Measurements from ENCODE around the gene TUT1. TPM values are rescaled to one million over a fixed set of nuclear protein-coding genes. Genes with fewer than 3 reads are reported as not detected.
A peak's percentile ranks its signal among the peaks of the same experiment; 100 is the strongest.
"Not testable (repeated sequence)": the region's sequence is repeated elsewhere in the genome, so short reads cannot be mapped to it uniquely, and the experiment has no call there.

The TUT1 gene
- total and polyA plus RNA-seq, 9 donors = 5.9 to 27.3 (median 18.3) TPM

DNA sequence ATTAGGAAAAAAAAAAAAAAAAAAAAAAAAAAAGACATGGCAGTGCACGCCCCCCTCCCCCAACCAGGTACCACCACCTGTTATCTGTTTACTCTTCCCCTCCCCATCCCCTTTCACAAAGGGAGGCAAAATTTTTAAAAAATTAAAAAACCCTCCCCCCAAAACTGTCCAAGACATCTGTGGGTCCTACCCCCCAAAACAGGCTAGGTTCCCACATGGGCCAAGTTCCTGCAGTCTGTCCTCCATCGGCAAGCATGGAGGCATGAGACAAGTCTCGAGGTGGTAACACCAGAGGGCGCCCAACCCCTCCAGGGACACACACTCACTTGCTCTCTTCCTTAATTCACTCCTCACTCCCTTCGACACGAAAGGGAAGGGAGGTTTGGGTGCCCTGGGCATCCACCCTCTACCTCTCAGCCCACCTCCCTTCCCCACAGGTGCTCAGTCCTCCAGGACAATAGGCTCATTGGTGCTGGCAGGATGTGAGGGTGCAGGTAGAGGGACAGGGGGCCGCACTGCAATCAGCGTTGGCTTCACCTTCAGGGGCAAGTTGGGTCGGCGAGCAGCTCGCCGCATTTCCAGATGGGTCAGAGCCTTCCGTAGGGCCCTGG, 2.2 kb upstream of the TUT1 start:
- Histone ChIP-seq H3K4me3 (no peak overlapping the region), H3K4me1 (ENCODE audit: insufficient read depth) (peaks cover 3% of the 10 kb centered on the region), H3K9me3 (no peaks in the 10 kb centered on the region), H3K27ac (no peak overlapping the region), H3K27me3 (no peaks in the 10 kb centered on the region), H3K36me3 (no peaks in the 10 kb centered on the region)
- peak; percentile 54 to 81 (median 73) for DNase-seq
- 51 to 58% (median 54%) methylated on average over 13 of the region's 13 CpGs for WGBS, 3 donors
- intact Hi-C loops (cut with DNase I) = loop anchor here in 1 of 4 donors (10.0 kb wide), 1 partner anchor 101 kb away; no protein-coding TSS in a partner anchor
- TF ChIP-seq, protein P1, sequence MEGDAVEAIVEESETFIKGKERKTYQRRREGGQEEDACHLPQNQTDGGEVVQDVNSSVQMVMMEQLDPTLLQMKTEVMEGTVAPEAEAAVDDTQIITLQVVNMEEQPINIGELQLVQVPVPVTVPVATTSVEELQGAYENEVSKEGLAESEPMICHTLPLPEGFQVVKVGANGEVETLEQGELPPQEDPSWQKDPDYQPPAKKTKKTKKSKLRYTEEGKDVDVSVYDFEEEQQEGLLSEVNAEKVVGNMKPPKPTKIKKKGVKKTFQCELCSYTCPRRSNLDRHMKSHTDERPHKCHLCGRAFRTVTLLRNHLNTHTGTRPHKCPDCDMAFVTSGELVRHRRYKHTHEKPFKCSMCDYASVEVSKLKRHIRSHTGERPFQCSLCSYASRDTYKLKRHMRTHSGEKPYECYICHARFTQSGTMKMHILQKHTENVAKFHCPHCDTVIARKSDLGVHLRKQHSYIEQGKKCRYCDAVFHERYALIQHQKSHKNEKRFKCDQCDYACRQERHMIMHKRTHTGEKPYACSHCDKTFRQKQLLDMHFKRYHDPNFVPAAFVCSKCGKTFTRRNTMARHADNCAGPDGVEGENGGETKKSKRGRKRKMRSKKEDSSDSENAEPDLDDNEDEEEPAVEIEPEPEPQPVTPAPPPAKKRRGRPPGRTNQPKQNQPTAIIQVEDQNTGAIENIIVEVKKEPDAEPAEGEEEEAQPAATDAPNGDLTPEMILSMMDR (IDR thresholded peaks at IDR 0.05) = no peak
- no peak for TF ChIP-seq EP300 (IDR thresholded peaks at IDR 0.05)
- TF ChIP-seq POLR2A (IDR thresholded peaks at IDR 0.05) = no peak

DNA sequence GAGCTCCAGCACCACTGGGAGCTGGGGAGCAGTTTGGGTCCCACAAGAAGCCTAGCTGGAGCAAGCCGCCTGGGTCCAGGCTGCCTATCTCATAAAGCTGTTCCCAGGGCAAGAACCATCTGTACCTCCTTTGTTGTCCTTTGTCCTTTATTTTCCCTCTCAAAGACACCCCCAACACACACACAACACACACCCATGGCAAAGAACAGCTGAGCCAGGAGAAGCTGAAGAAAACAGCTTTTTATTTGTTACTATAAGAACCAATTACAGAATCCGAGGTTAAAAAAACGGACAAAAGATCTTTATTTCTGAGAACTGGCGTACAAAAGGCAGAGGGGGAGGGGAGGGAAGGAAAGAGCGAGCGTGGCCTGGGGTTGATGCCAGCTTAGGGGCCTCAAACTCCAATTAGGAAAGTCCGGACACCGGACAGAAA, 1.7 kb upstream of the TUT1 start:
- no peak overlapping the region for H3K4me3 ChIP-seq

DNA sequence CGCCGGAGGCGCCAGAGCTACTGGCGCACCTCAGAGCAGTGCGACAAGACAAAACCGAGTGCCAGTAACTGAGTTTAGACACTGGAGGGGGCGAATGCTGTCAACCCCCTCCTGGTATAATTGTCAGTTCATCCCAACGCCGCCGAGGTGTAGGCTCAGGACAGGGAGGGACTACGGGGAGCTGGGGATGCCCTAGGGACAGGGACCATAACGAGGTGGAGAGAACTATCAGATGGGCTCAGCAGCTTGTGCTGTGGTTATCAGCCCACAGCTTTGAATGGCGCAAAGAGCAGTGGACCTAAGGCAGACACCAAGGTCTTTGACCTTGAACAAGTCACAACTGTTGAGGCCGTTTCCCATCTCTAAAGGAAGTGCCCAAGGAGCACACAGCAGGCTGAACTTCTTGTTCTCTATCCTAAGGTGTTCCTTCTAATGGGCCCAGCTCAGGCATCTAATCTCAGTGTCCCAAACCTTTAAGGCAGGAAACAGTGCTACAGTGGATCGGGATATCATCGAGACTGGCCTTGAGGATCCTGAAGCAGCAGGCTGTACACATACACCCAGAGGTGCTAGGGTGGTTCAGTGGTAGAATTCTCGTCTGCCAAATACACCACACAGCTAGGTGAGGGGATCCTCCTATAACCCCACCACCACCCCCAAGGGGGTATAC, 958 bp upstream of the TUT1 start:
- intact Hi-C loops (cut with DNase I) = loop anchor here in 1 of 4 donors (10.0 kb wide), 1 partner anchor 103 kb away; no protein-coding TSS in a partner anchor
- Histone ChIP-seq H3K9me3 (no peaks in the 10 kb centered on the region), H3K36me3 (no peaks in the 10 kb centered on the region), H3K4me1 (ENCODE audit: insufficient read depth) (peaks cover 3% of the 10 kb centered on the region), H3K27me3 (no peaks in the 10 kb centered on the region), H3K27ac (peak overlapping the region; percentile 80 to 88), H3K4me3 (peak overlapping the region; percentile 86)
- WGBS, 3 donors = 4 to 8% (median 7%) methylated on average over 17 of the region's 17 CpGs
- no peak for DNase-seq
- no peak for TF ChIP-seq POLR2A (IDR thresholded peaks at IDR 0.05)
- no peak for TF ChIP-seq EP300 (IDR thresholded peaks at IDR 0.05)
- TF ChIP-seq, protein P1 (IDR thresholded peaks at IDR 0.05) = no peak

More for the DNA sequence above, 1.7 kb upstream of the TUT1 start:
- TF ChIP-seq EP300 (IDR thresholded peaks at IDR 0.05) (no peak), POLR2A (IDR thresholded peaks at IDR 0.05) (no peak)
- TF ChIP-seq, protein P1 (IDR thresholded peaks at IDR 0.05) = no peak
- peak in 1 of 5 donors; percentile 17 for DNase-seq
- intact Hi-C loops (cut with DNase I) = loop anchor here in 1 of 4 donors (10.0 kb wide), 1 partner anchor 102 kb away; no protein-coding TSS in a partner anchor
- Histone ChIP-seq H3K4me1 (ENCODE audit: insufficient read depth) (peaks cover 3% of the 10 kb centered on the region), H3K27ac (no peak overlapping the region), H3K27me3 (no peaks in the 10 kb centered on the region), H3K36me3 (no peaks in the 10 kb centered on the region), H3K9me3 (no peaks in the 10 kb centered on the region)
- WGBS, 3 donors = 63 to 73% (median 69%) methylated on average over 8 of the region's 8 CpGs

DNA sequence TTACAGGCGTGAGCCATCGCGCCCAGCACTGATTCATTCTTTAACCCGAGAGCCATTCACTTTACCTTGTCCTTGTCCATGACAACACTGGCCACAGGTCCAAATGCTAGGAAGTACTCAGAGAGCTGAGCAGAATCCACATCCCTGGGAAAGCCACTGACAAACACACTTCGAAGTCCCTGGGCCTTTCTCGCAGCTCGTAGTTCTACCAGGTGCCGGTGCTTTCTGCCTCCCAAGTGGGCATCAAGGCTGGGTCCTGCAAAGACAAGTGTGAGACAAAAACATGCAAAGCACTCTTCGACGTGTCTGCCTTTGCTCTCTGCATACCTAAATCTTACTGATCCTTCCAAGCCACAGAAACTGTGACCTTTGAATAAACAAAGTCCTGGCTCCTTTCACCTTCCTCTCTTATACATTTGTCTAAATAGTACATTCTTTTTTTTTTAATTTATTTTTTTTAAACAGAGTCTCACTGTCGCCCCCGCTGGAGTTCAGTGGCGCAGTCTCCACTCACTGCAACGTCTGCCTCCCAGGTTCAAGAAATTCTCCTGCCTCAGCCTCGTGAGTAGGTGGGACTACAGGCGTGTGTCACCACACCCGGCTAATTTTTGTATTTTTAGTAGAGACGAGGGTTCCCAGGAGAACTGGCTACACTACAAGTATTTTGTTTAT, 2.2 kb downstream of the TUT1 start:
- peak in 2 of 5 donors; percentile 14 to 29 for DNase-seq
- TF ChIP-seq POLR2A (IDR thresholded peaks at IDR 0.05) = no peak
- no peak for TF ChIP-seq EP300 (IDR thresholded peaks at IDR 0.05)
- TF ChIP-seq, protein P1 (IDR thresholded peaks at IDR 0.05) = no peak
- H3K9me3 ChIP-seq = no peaks in the 10 kb centered on the region
- H3K27me3 ChIP-seq = no peaks in the 10 kb centered on the region
- 62 to 65% (median 63%) methylated on average over 18 of the region's 18 CpGs for WGBS, 3 donors
- H3K4me3 ChIP-seq = no peak overlapping the region
- intact Hi-C loops (cut with DNase I) = no loop called here
- H3K27ac ChIP-seq = no peak overlapping the region
- no peaks in the 10 kb centered on the region for H3K36me3 ChIP-seq
- H3K4me1 ChIP-seq (ENCODE audit: insufficient read depth) = peaks cover 3% of the 10 kb centered on the region

DNA sequence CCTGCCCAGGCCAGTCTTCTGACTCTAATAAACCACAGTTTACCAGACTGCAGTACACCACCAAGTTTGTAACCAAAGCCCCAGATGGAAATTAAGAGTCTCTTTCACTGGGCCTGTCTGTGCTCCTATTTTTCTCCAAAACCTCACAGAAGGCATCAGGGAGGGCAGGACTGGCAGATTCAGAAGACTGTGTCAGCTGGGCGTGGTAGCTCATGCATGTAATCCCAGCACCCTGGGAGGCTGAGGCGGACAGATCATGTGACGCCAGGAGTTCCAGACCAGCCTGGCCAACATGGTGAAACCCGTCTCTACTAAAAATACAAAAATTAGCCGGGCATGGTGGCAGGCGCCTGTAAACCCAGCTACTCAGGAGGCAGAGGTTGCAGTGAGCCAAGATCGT, 6.0 kb downstream of the TUT1 start:
- H3K4me3 ChIP-seq; H3K27ac ChIP-seq; H3K4me1 ChIP-seq (ENCODE audit: insufficient read depth); intact Hi-C loops (cut with DNase I); H3K36me3 ChIP-seq; H3K27me3 ChIP-seq; H3K9me3 ChIP-seq: not testable (repeated sequence)
- 93 to 97% (median 96%) methylated on average over 7 of the region's 7 CpGs for WGBS, 3 donors
- DNase-seq = peak in 2 of 5 donors; percentile 6 to 8

DNA sequence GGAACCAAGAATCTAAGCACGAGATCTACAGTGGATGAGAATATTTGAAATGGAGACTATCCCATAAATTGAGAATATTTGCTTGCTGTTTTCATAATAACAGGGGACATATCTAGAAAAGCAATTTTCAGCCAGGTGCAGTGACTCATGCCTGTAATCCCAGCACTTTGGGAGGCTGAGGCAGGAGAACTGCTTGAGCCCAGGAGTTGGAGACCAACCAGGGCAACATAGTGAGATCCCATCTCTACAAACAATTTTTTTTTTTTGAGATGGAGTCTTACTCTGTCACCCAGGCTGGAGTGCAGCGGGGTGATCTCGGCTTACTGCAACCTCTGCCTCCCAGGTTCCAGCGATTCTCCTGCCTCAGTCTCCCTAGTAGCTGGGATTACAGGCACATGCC, 9.6 kb downstream of the TUT1 start:
- DNase-seq; H3K27ac ChIP-seq; intact Hi-C loops (cut with DNase I); H3K27me3 ChIP-seq; H3K4me1 ChIP-seq (ENCODE audit: insufficient read depth); H3K36me3 ChIP-seq; H3K4me3 ChIP-seq; H3K9me3 ChIP-seq: not testable (repeated sequence)
- WGBS, 3 donors = 87 to 96% (median 94%) methylated on average over 4 of the region's 4 CpGs
